Measurements from ENCODE around the gene THAP10. TPM values are rescaled to one million over a fixed set of nuclear protein-coding genes. Genes with fewer than 3 reads are reported as not detected.

THAP10 gene
- polyA plus RNA-seq, 3 donors, result 0.12 to 0.30 (median 0.15) TPM

GRCh38 chr15:70867911-70868467, 24.2 kb downstream of the THAP10 start:
- H3K9ac ChIP-seq (ENCODE audit: insufficient read depth, low read length, poor library complexity, severe bottlenecking), result no peak overlapping the region
- H3K27ac ChIP-seq (ENCODE audit: low read depth in 1 of 2, low read length in 2 of 2), result no peak overlapping the region
- intact Hi-C loops (cut with micrococcal nuclease), result no loop called here
- no peak overlapping the region for H2AFZ ChIP-seq (ENCODE audit: insufficient read depth, low read depth, low read length, poor library complexity, severe bottlenecking)
- peaks cover 2 to 7% of the 10 kb centered on the region in 2 donors for H3K27me3 ChIP-seq (ENCODE audit: control insufficient read depth in 2 of 2, insufficient read depth in 2 of 2, low read length in 2 of 2)
- no peaks in the 10 kb centered on the region for H3K36me3 ChIP-seq (replicated peaks in 1 of 2; ENCODE audit: control insufficient read depth in 1 of 2, insufficient read depth in 2 of 2, low read length in 2 of 2)
- no peaks in the 10 kb centered on the region for H3K9me3 ChIP-seq (replicated peaks in 1 of 2; ENCODE audit: control insufficient read depth in 1 of 2, insufficient read depth in 1 of 2, low read length in 2 of 2)
- DNase-seq, result no peak
- Mint-ChIP-seq H3K4me1 (no peaks in the 10 kb centered on the region), H3K4me3 (no peak overlapping the region), H3K27me3 (ENCODE audit: low read depth in 3 of 3) (peaks cover 0 to 7% (median 4%) of the 10 kb centered on the region in 3 donors), H3K36me3 (no peaks in the 10 kb centered on the region), H3K27ac (no peak overlapping the region), H3K9me3 (peaks cover 0 to 3% (median 2%) of the 10 kb centered on the region in 7 donors)
- no peak overlapping the region for H3K4me2 ChIP-seq (replicated peaks; ENCODE audit: extremely low read depth, low read length, poor library complexity, severe bottlenecking)
- H3K4me1 ChIP-seq (ENCODE audit: control insufficient read depth in 1 of 2, insufficient read depth in 2 of 2, low read length in 2 of 2), result no peaks in the 10 kb centered on the region
- TF ChIP-seq CTCF (IDR thresholded peaks at IDR 0.05), result no peak
- WGBS (ENCODE audit: insufficient coverage), result no CpG with 5 or more reads among the region's 6 CpGs
- no peaks in the 10 kb centered on the region for H3K79me2 ChIP-seq (ENCODE audit: insufficient read depth, low read length)
- no peak overlapping the region for H3K4me3 ChIP-seq (replicated peaks in 1 of 3; ENCODE audit: low read depth in 2 of 3, low read length in 3 of 3)
- H4K20me1 ChIP-seq (ENCODE audit: insufficient read depth, low read length), result no peaks in the 10 kb centered on the region

- Mint-ChIP-seq H3K4me1 (no peaks in the 10 kb centered on the region), H3K4me3 (no peak overlapping the region), H3K27me3 (ENCODE audit: low read depth in 3 of 3) (peaks cover 0 to 7% (median 2%) of the 10 kb centered on the region in 3 donors), H3K27ac (no peak overlapping the region), H3K36me3 (no peaks in the 10 kb centered on the region), H3K9me3 (peaks cover 0 to 3% (median 0%) of the 10 kb centered on the region in 7 donors)
- H2AFZ ChIP-seq (ENCODE audit: insufficient read depth, low read depth, low read length, poor library complexity, severe bottlenecking), result no peak overlapping the region
- H3K9ac ChIP-seq (ENCODE audit: insufficient read depth, low read length, poor library complexity, severe bottlenecking), result no peak overlapping the region
- 83% methylated on average over 1 of the region's 5 CpGs for WGBS (ENCODE audit: insufficient coverage)
- no peaks in the 10 kb centered on the region for H3K9me3 ChIP-seq (replicated peaks in 1 of 2; ENCODE audit: control insufficient read depth in 1 of 2, insufficient read depth in 1 of 2, low read length in 2 of 2)
- H3K4me2 ChIP-seq (replicated peaks; ENCODE audit: extremely low read depth, low read length, poor library complexity, severe bottlenecking), result no peak overlapping the region
- H3K27me3 ChIP-seq (ENCODE audit: control insufficient read depth in 2 of 2, insufficient read depth in 2 of 2, low read length in 2 of 2), result peaks cover 2 to 7% of the 10 kb centered on the region in 2 donors
- H3K27ac ChIP-seq (ENCODE audit: low read depth in 1 of 2, low read length in 2 of 2), result no peak overlapping the region
- intact Hi-C loops (cut with micrococcal nuclease), result no loop called here
- no peaks in the 10 kb centered on the region for H3K79me2 ChIP-seq (ENCODE audit: insufficient read depth, low read length)
- TF ChIP-seq CTCF (IDR thresholded peaks at IDR 0.05), result no peak
- H3K4me3 ChIP-seq (replicated peaks in 1 of 3; ENCODE audit: low read depth in 2 of 3, low read length in 3 of 3), result no peak overlapping the region
- DNase-seq, result no peak
- H4K20me1 ChIP-seq (ENCODE audit: insufficient read depth, low read length), result no peaks in the 10 kb centered on the region
- no peaks in the 10 kb centered on the region for H3K36me3 ChIP-seq (replicated peaks in 1 of 2; ENCODE audit: control insufficient read depth in 1 of 2, insufficient read depth in 2 of 2, low read length in 2 of 2)
- no peaks in the 10 kb centered on the region for H3K4me1 ChIP-seq (ENCODE audit: control insufficient read depth in 1 of 2, insufficient read depth in 2 of 2, low read length in 2 of 2)
Measured at GRCh38 chr15:70866982-70867641, 25.1 kb downstream of the THAP10 start.
